SK-N-SH (cell line): Measurements from ENCODE around the gene CYB561D2. TPM values are rescaled to one million over a fixed set of nuclear protein-coding genes. Genes with fewer than 3 reads are reported as not detected.

Experiments used
- CTCF ChIA-PET: fragments of 300-600, 350-600 bp; formaldehyde crosslinking; extraction: SDS; loops from one replicate; lab custom pipeline; 2021; lab: Yijun Ruan, JAX
- POLR2A ChIA-PET: fragments of 350-600 bp; sonication (Branson Sonifier 250); formaldehyde crosslinking; extraction: SDS; loops from one replicate; lab custom pipeline; 2020; ENCODE audit warnings: antibody characterized with exemption, inconsistent platforms; lab: Yijun Ruan, JAX
- DNase-seq: peaks from one replicate; pipeline ENCODE4 v3.0.0; 2012
- H2AFZ ChIP-seq: fragments of 200-600 bp; sonication (generic); 2 replicates; pipeline ENCODE4 v1.8.1; 2016; ENCODE audit warnings: antibody characterized with exemption, mild to moderate bottlenecking, low read depth
- H3F3A ChIP-seq: fragments of 200-600 bp; sonication (generic); replicated peaks from 2 replicates; pipeline ENCODE3; 2016; ENCODE audit warnings: antibody characterized with exemption, mild to moderate bottlenecking; ENCODE audit not compliant: insufficient read depth
- H3K27ac ChIP-seq, 2 experiments: fragments of 200-500 bp in 1 of 2; fragments of 200-600 bp in 1 of 2; sonication (Bioruptor generic) in 1 of 2; sonication (generic), shearing (Covaris generic) in 1 of 2; 2 replicates each; pipeline versions ENCODE4 v1.5.1 to v1.6.1; 2014 to 2016; ENCODE audit warnings: low read depth in 2 of 2, inconsistent platforms in 1 of 2, low read length in 1 of 2, mild to moderate bottlenecking in 1 of 2, mixed read lengths in 1 of 2
- H3K27me3 ChIP-seq: fragments of 200-600 bp; sonication (generic), shearing (Covaris generic); 2 replicates; pipeline ENCODE4 v1.6.1; 2016; ENCODE audit warnings: mixed run types; ENCODE audit not compliant: insufficient read depth
- H3K36me3 ChIP-seq, 2 experiments: fragments of 200-500 bp in 1 of 2; fragments of 200-600 bp in 1 of 2; sonication (Bioruptor generic) in 1 of 2; sonication (generic) in 1 of 2; replicated peaks in 1 of 2; 2 replicates each; pipeline versions ENCODE3 to v1.5.1; 2014 to 2016; ENCODE audit warnings: low read length in 1 of 2, mild to moderate bottlenecking in 1 of 2; ENCODE audit not compliant: insufficient read depth in 2 of 2, control insufficient read depth in 1 of 2
- H3K4me1 ChIP-seq, 2 experiments: fragments of 200-500 bp in 1 of 2; fragments of 200-600 bp in 1 of 2; sonication (Bioruptor generic) in 1 of 2; sonication (generic), shearing (Covaris generic) in 1 of 2; 2 replicates each; pipeline versions ENCODE4 v1.5.1 to v1.6.1; 2014 to 2016; ENCODE audit warnings: low read depth in 1 of 2, low read length in 1 of 2, mixed run types in 1 of 2; ENCODE audit not compliant: insufficient read depth in 2 of 2, control insufficient read depth in 1 of 2
- H3K4me2 ChIP-seq: fragments of 200-600 bp; sonication (generic), shearing (Covaris generic); 2 replicates; pipeline ENCODE4 v1.6.1; 2017; ENCODE audit warnings: mixed run types
- H3K4me3 ChIP-seq, 2 experiments: fragments of 200-500 bp in 1 of 2; fragments of 200-600 bp in 1 of 2; sonication (Bioruptor generic) in 1 of 2; sonication (generic), shearing (Covaris generic) in 1 of 2; 2 replicates each; pipeline versions ENCODE4 v1.5.1 to v1.8.1; 2014 to 2016; ENCODE audit warnings: low read depth in 2 of 2, inconsistent platforms in 1 of 2, low read length in 1 of 2, mild to moderate bottlenecking in 1 of 2, mixed read lengths in 1 of 2, moderate library complexity in 1 of 2
- H3K79me2 ChIP-seq: fragments of 200-600 bp; sonication (generic); 2 replicates; pipeline ENCODE4 v1.8.1; 2017; ENCODE audit warnings: mild to moderate bottlenecking; ENCODE audit not compliant: insufficient read depth
- H3K9ac ChIP-seq: fragments of 200-600 bp; sonication (generic); 2 replicates; pipeline ENCODE4 v1.6.1; 2017; ENCODE audit warnings: mixed run types
- H3K9me2 ChIP-seq: fragments of 200-600 bp; sonication (generic); 2 replicates; pipeline ENCODE4 v1.6.1; 2017; ENCODE audit warnings: mixed run types
- H3K9me3 ChIP-seq: fragments of 200-600 bp; sonication (generic); 2 replicates; pipeline ENCODE4 v1.6.1; 2017; ENCODE audit warnings: mixed run types, mild to moderate bottlenecking, moderate library complexity
- H4K20me1 ChIP-seq: fragments of 200-600 bp; sonication (generic); 2 replicates; pipeline ENCODE4 v1.6.1; 2017; ENCODE audit warnings: mild to moderate bottlenecking, mixed run types; ENCODE audit not compliant: insufficient read depth
- CHD2 ChIP-seq: fragments of 150-350 bp; IDR thresholded peaks from 2 replicates; pipeline ENCODE4 v1.6.1; 2018; ENCODE audit warnings: low read length; ENCODE audit not compliant: partially characterized antibody
- EP300 ChIP-seq, 2 experiments: IDR thresholded peaks; 2 replicates each; pipeline versions ENCODE4 v1.4.0 to v1.6.1; 2012; ENCODE audit warnings: borderline replicate concordance in 1 of 2, low read depth in 1 of 2, low read length in 1 of 2
- FOSL2 ChIP-seq: IDR thresholded peaks from 2 replicates; pipeline ENCODE4 v1.4.0; 2012; ENCODE audit warnings: low read depth, mild to moderate bottlenecking, moderate library complexity, borderline replicate concordance
- FOXJ3 ChIP-seq: sonication (generic); formaldehyde crosslinking; IDR thresholded peaks from 2 replicates; pipeline ENCODE4 v1.5.1; 2020; ENCODE audit warnings: mild to moderate bottlenecking, missing genetic modification reagents
- GATA2 ChIP-seq: sonication (generic); formaldehyde crosslinking; IDR thresholded peaks from 2 replicates; pipeline ENCODE4 v1.5.0; 2020; ENCODE audit warnings: mild to moderate bottlenecking, missing genetic modification reagents
- JUND ChIP-seq: IDR thresholded peaks from 2 replicates; pipeline ENCODE4 v1.4.0; 2012
- MXI1 ChIP-seq: IDR thresholded peaks from 2 replicates; pipeline ENCODE4 v1.6.1; 2012; ENCODE audit warnings: mild to moderate bottlenecking, low read depth, low read length, improper control_type of control experiment
- NRF1 ChIP-seq: IDR thresholded peaks from 2 replicates; pipeline ENCODE4 v1.6.1; 2012; ENCODE audit warnings: low read depth, mild to moderate bottlenecking, low read length
- POLR2AphosphoS5 ChIP-seq: IDR thresholded peaks from 2 replicates; pipeline ENCODE4 v1.6.1; 2012; ENCODE audit warnings: low read depth, low read length
- RXRA ChIP-seq: IDR thresholded peaks from 2 replicates; pipeline ENCODE4 v1.4.0; 2012; ENCODE audit warnings: low read depth, mild to moderate bottlenecking, borderline replicate concordance
- SIN3A ChIP-seq: IDR thresholded peaks from 2 replicates; pipeline ENCODE4 v1.6.1; 2012; ENCODE audit warnings: low read depth, mild to moderate bottlenecking, low read length, moderate library complexity, borderline replicate concordance
- TEAD4 ChIP-seq: IDR thresholded peaks from 2 replicates; pipeline ENCODE4 v1.4.0; 2012; ENCODE audit warnings: mild to moderate bottlenecking, borderline replicate concordance; ENCODE audit not compliant: insufficient read depth
- WGBS: methylation state at CpG from one replicate; pipeline ENCODE4 v1.1.6; 2017; ENCODE audit warnings: low lambda C conversion rate; 5-methylcytosine and 5-hydroxymethylcytosine counted together
- polyA plus RNA-seq, 3 experiments: library from polyadenylated mRNA; depleted of rRNA; stranded (reverse); fragments of >200 nt; gene quantifications; 2 replicates each; pipeline ENCODE4 v1.2.3, GENCODE V29; 2012
- TF ChIP-seq, protein P1 (sequence below): IDR thresholded peaks from 2 replicates; pipeline ENCODE4 v1.4.0; 2012; ENCODE audit warnings: low read depth, borderline replicate concordance
- TF ChIP-seq, protein P2 (sequence below): IDR thresholded peaks from 2 replicates; pipeline ENCODE4 v1.4.0; 2012; ENCODE audit warnings: low read depth
- TF ChIP-seq, protein P3 (sequence below): fragments of 150-350 bp; IDR thresholded peaks from 2 replicates; pipeline ENCODE4 v1.6.1; 2017; ENCODE audit warnings: antibody characterized with exemption, low read length, low read depth, borderline replicate concordance
- TF ChIP-seq, protein P4 (sequence below): IDR thresholded peaks from 2 replicates; pipeline ENCODE4; 2012
- TF ChIP-seq, protein P5 (sequence below): fragments of 200-600 bp; sonication (generic); IDR thresholded peaks from 2 replicates; pipeline ENCODE4 v1.6.1; 2017; ENCODE audit warnings: antibody characterized with exemption, mild to moderate bottlenecking, moderate library complexity

CYB561D2 gene
- polyA plus RNA-seq, 1 of the 3 experiments (the other 2 are of a cell fraction): 40.7 TPM

DNA sequence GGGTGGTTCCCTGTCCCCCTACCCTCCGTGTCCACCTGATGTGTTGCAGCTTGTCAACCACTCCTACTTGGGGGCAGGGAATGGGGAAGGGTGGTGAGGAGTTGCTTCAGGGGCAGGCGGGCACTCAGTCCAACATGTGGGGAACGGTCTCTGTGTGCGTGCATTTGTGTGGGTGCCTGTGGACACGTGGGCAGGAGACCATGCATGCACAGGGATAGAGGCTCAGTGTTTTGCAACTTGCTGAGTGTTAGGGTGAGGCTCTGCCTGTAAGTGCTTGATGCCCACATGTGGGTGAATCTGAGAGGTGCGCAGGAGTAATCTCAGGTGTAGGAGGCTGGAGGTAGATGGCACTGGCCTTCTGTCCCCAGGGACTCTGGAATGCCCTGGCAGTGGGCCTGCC, 33.1 kb downstream of the CYB561D2 start (continued):
- TF ChIP-seq, protein P1, sequence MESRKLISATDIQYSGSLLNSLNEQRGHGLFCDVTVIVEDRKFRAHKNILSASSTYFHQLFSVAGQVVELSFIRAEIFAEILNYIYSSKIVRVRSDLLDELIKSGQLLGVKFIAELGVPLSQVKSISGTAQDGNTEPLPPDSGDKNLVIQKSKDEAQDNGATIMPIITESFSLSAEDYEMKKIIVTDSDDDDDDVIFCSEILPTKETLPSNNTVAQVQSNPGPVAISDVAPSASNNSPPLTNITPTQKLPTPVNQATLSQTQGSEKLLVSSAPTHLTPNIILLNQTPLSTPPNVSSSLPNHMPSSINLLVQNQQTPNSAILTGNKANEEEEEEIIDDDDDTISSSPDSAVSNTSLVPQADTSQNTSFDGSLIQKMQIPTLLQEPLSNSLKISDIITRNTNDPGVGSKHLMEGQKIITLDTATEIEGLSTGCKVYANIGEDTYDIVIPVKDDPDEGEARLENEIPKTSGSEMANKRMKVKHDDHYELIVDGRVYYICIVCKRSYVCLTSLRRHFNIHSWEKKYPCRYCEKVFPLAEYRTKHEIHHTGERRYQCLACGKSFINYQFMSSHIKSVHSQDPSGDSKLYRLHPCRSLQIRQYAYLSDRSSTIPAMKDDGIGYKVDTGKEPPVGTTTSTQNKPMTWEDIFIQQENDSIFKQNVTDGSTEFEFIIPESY: no peak
- TF ChIP-seq CHD2: no peak
- no peak for TF ChIP-seq FOSL2
- TF ChIP-seq POLR2AphosphoS5: no peak
- no peak for TF ChIP-seq NRF1
- no peak for TF ChIP-seq TEAD4

DNA sequence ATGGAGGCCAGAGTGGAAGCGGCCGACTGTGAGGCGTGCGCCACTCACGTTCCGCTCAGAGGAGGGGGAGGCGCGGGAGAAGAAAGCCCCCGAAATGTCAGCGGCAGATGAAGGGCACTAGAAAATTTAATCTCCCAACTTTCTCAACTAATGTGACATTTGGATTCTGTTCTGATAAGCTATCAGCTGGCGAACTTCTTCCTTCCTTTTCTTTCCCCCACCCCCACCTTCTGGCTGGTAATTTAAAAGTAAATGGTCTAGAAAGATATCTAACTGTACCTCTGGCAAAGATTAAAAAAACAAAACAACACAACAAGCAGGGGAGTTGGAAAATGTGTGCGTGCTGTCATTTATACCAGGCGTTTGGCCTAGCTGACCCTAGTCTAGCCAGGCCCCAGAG, 35.1 kb downstream of the CYB561D2 start:
- Histone ChIP-seq H3K9me3 (no peaks in the 10 kb centered on the region), H3K4me1 (peaks cover 0 to 98% of the 10 kb centered on the region in 2 experiments; a peak in 2 of 4 replicates), H3K27me3 (no peaks in the 10 kb centered on the region), H4K20me1 (no peaks in the 10 kb centered on the region), H3F3A (no peaks in the 10 kb centered on the region), H3K4me3 (no peak overlapping the region), H2AFZ (no peak overlapping the region), H3K9me2 (no peaks in the 10 kb centered on the region), H3K79me2 (no peaks in the 10 kb centered on the region), H3K4me2 (no peak overlapping the region), H3K27ac (peak overlapping the region in 1 of 2 experiments; percentile 100; a peak in 2 of 4 replicates), H3K36me3 (no peaks in the 10 kb centered on the region), H3K9ac (no peak overlapping the region)
- WGBS: 61% methylated on average over 13 of the region's 13 CpGs
- no peak for DNase-seq
- POLR2A ChIA-PET: interaction anchor here (0.9 to 4.8 kb wide), 4 partner anchors 16 to 49 kb away, joined by 3 to 25 read pairs (median 4); partner anchors contain the start of gene NPRL2
- CTCF ChIA-PET: interaction anchor here (0.9 to 11.5 kb wide), 12 partner anchors 17 to 165 kb away, joined by 3 to 128 read pairs (median 7); partner anchors contain the start of genes CYB561D2 and NPRL2
- no peak for TF ChIP-seq POLR2AphosphoS5
- TF ChIP-seq, protein P2, sequence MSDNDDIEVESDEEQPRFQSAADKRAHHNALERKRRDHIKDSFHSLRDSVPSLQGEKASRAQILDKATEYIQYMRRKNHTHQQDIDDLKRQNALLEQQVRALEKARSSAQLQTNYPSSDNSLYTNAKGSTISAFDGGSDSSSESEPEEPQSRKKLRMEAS: no peak
- TF ChIP-seq GATA2: peak; percentile 88
- peak; percentile 42; the same call in 1 of the 2 replicates for TF ChIP-seq FOXJ3
- TF ChIP-seq, protein P3, sequence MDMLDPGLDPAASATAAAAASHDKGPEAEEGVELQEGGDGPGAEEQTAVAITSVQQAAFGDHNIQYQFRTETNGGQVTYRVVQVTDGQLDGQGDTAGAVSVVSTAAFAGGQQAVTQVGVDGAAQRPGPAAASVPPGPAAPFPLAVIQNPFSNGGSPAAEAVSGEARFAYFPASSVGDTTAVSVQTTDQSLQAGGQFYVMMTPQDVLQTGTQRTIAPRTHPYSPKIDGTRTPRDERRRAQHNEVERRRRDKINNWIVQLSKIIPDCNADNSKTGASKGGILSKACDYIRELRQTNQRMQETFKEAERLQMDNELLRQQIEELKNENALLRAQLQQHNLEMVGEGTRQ: no peak
- TF ChIP-seq, protein P4, sequence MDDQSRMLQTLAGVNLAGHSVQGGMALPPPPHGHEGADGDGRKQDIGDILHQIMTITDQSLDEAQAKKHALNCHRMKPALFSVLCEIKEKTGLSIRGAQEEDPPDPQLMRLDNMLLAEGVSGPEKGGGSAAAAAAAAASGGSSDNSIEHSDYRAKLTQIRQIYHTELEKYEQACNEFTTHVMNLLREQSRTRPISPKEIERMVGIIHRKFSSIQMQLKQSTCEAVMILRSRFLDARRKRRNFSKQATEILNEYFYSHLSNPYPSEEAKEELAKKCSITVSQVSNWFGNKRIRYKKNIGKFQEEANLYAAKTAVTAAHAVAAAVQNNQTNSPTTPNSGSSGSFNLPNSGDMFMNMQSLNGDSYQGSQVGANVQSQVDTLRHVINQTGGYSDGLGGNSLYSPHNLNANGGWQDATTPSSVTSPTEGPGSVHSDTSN: no peak
- TF ChIP-seq JUND: no peak
- TF ChIP-seq, protein P5, sequence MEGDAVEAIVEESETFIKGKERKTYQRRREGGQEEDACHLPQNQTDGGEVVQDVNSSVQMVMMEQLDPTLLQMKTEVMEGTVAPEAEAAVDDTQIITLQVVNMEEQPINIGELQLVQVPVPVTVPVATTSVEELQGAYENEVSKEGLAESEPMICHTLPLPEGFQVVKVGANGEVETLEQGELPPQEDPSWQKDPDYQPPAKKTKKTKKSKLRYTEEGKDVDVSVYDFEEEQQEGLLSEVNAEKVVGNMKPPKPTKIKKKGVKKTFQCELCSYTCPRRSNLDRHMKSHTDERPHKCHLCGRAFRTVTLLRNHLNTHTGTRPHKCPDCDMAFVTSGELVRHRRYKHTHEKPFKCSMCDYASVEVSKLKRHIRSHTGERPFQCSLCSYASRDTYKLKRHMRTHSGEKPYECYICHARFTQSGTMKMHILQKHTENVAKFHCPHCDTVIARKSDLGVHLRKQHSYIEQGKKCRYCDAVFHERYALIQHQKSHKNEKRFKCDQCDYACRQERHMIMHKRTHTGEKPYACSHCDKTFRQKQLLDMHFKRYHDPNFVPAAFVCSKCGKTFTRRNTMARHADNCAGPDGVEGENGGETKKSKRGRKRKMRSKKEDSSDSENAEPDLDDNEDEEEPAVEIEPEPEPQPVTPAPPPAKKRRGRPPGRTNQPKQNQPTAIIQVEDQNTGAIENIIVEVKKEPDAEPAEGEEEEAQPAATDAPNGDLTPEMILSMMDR: no peak
- peak in 1 of 2 experiments; percentile 94; a peak in 2 of 4 replicates for TF ChIP-seq EP300 (IDR thresholded peaks at IDR 0.05; ENCODE audit: borderline replicate concordance in 1 of 2, low read depth in 1 of 2, low read length in 1 of 2)
- TF ChIP-seq CHD2: peak; percentile 63
- no peak for TF ChIP-seq SIN3A
- TF ChIP-seq TEAD4: no peak
- TF ChIP-seq RXRA: no peak
- TF ChIP-seq MXI1: peak; percentile 50; the same call in 1 of the 2 replicates
